ENCODE data around the gene C1QBP.
"Not testable (repeated sequence)": the region's sequence is repeated elsewhere in the genome, so short reads cannot be mapped to it uniquely, and the experiment has no call there.

C1QBP gene

GRCh38 chr17:5438716-5439445, at the start of gene C1QBP:
Gene C1QBP, minus strand, starts transcription at chr17:5439155. Its CDS starts 82 bp downstream, at chr17:5439073.
- DNase-seq (ENCODE audit: low read depth in 2 of 2, low spot score in 1 of 2), result peak; percentile 79 to 87

GRCh38 chr17:5488752-5489151, 49.8 kb upstream of the C1QBP start:
- no peak for DNase-seq (ENCODE audit: low read depth in 2 of 2, low spot score in 1 of 2)

DNA sequence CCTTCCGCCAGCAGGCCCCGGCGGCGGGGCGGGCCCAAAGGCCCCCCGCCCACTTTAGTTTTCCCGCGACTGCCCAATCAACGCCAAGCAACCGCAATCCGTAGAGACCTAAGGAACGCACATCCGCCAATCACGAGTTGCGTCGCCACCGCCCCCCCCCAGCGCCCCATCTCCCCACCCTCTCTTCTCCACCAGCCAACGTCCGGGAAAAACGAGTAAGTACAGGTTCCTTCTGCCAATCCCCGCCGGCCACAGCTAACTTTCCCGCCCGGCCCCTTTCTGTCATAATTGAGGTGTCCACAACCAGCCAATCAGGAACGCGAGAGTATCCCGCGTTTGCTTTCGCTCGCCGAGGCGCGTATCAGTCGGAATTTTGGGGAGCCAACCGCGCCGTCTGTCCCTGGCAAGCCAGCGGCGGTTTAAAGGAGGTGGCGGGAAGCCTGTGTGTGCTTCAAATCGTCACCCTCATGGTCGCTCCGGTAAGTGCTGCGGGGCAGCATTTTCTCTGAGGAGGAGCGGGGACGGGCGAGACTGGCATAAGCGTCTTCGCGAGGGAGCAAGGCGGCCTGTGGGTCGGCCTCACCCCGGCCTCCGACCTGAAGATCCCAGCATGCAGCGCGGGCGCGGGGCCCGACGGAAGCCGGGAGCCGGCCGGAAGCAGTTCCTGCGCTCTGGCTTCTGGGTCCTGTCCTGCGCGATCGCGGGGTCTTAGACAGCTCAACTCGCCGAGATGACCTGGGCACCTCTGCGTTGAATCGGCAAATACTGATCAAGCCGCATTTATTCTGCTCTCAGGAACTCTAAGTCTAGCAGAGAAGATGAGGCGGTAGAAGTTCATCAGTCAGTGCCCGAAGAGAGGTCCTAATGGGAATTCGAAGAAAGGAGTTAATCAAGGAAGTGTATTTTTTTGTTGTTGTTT, 47.5 kb upstream of the C1QBP start, which contains the start of gene MIS12:
Gene MIS12 (plus strand): TSS at position 361 of the 919 bp plus-strand sequence. CDS start 2,297 bp downstream, outside the sequence.
- peak; percentile 95 to 96 for DNase-seq (ENCODE audit: low read depth in 2 of 2, low spot score in 1 of 2)

DNA sequence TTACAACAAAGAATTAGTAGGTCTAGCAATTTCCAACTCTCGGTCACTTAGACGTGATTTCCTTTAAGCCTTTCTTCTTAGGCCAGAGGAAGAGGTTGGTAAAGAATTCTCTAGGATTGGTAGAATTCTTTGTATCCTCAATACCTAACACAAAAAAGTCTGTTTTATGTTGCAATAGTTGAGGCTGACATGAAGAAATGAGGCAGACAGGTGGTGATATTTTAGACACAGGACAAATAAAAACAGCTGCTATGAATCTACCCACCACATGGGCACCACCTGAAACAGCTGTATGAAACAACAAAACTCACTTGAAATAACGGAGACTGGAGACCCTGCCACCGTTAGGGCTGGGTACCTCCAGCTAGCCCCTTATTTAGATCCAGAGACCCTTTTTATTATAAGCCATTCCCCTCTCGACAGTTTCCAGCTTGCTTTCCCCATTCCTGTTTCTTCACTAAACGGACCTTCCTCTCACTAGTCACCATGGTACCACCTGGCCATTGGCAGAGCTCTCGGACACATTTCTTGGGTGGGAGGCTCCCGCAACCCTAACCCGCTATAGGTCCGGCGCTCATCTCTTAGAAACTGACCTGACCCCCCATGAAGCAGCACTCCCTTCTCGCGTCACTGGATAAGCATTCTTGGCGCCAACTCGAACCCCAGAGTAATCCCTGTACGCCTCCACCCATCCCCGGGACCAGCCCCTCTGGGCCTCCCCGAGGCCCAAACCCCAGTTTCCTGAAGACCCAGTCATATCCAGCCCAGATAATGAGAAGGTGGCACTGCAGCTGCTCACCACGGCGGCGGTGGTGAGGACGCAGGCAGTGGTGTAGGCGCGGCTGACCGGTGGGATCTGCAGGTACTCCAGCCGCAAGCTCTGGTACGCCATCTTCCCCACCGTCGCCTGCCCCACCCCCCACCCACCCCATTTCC, 46.6 kb upstream of the C1QBP start, which contains the start of gene DERL2:
Gene DERL2 (minus strand): TSS at position 909 of the 936 bp plus-strand sequence. CDS start 17 bp downstream, at position 892.
- no peak for DNase-seq (ENCODE audit: low read depth in 2 of 2, low spot score in 1 of 2)

DNA sequence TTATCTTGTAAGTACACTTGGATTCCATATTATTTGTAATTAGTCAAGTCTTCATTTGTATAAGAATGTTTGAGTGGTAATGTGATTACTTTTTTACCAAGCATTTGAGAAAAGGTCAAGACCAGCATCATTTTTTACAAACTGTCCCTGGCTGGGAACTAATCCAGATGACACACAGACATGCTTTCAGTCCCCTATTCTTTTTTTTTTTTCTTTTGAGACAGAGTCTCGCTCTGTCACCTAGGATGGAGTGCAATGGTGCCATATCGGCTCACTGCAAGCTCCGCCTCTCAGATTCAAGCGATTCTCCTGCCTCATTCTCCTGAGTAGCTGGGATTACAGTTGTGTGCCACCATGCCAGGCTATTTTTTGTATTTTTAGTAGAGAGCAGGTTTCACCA, 42.5 kb upstream of the C1QBP start:
- DNase-seq (ENCODE audit: low read depth in 2 of 2, low spot score in 1 of 2), result no peak

DNA sequence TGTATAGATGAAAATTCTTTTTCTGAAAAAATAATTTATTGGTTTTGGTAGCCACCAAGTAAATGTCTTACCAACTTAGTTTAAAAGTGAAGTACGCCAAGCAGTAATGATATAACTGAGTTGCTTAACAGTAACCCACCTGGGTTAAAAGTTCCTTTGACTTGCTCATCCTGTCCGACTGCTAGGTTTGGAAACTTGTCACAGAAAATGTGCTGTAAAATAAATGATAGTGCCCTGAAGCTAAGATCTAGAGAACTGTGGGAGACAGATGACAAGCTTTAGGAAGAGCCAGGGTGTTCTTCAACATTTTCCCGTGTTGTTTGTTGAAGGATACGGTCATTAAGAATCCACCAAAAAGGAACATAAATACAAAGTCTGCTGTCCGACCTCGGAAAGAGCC, 42.0 kb upstream of the C1QBP start:
- no peak for DNase-seq (ENCODE audit: low read depth in 2 of 2, low spot score in 1 of 2)

DNA sequence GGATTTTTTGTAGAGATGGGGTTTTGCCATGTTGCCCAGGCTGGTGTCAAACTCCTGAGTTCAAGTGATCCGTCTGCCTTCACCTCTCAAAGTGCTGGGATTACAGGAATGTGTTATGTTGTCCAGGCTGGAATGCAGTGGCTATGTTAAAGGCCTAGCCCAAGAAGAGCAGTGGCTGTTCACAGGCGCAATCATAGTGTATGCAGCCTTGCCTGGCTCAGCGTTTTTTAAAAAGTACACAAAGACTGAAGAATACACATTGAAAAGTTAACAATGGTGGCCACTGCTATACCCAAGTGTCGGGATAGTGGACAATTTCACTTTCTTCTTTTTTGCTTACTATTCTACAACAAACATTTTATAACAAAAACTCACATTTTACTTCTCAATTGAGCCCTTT, 40.0 kb upstream of the C1QBP start:
- no peak for DNase-seq (ENCODE audit: low read depth in 2 of 2, low spot score in 1 of 2)

- no peak for DNase-seq (ENCODE audit: low read depth in 2 of 2, low spot score in 1 of 2)
Observed at GRCh38 chr17:5473906-5474305, 35.0 kb upstream of the C1QBP start.

- no peak for DNase-seq (ENCODE audit: low read depth in 2 of 2, low spot score in 1 of 2)
Observed at GRCh38 chr17:5472511-5472910, 33.6 kb upstream of the C1QBP start.

DNA sequence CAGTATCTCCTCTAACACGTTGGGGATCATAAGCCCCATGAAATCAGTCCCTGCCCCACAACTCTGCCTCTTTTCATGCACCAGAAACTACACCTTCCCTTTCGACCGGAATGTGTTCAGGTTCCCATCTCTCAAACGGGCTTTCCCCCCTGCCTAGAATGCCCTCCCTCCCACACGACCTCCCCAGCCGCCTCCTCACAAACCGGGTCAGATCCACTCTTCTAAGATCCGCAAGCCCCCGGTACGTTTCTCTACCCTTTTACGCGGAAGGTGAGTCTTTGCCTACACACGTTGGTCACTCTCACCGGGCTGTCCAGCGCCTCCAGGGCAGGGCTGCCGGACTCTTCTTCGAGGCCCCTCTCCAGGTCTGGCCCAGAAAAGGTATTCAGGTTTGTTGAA, 29.1 kb upstream of the C1QBP start:
- DNase-seq (ENCODE audit: low read depth in 2 of 2, low spot score in 1 of 2), result no peak

- no peak for DNase-seq (ENCODE audit: low read depth in 2 of 2, low spot score in 1 of 2)
Observed at GRCh38 chr17:5467416-5467815, 28.5 kb upstream of the C1QBP start.

DNA sequence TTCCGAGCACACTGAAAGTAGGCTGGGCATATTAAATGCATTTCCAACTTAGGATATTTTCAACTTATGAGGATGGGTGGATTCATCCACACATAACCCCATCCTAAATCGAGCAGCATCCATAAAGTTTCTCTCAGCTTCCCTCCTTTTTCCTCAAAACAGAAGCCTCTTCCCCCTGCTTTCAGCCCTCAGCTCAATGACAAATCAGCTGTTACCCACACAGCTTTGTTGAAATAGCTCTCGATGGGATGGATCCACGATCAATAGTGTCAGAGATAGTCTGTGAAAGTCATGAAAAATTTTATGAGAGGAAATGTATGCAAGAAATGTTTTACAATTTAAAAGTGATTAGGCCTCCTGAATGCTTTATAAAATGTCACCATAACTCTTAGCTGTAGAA, 27.3 kb upstream of the C1QBP start:
- no peak for DNase-seq (ENCODE audit: low read depth in 2 of 2, low spot score in 1 of 2)

DNA sequence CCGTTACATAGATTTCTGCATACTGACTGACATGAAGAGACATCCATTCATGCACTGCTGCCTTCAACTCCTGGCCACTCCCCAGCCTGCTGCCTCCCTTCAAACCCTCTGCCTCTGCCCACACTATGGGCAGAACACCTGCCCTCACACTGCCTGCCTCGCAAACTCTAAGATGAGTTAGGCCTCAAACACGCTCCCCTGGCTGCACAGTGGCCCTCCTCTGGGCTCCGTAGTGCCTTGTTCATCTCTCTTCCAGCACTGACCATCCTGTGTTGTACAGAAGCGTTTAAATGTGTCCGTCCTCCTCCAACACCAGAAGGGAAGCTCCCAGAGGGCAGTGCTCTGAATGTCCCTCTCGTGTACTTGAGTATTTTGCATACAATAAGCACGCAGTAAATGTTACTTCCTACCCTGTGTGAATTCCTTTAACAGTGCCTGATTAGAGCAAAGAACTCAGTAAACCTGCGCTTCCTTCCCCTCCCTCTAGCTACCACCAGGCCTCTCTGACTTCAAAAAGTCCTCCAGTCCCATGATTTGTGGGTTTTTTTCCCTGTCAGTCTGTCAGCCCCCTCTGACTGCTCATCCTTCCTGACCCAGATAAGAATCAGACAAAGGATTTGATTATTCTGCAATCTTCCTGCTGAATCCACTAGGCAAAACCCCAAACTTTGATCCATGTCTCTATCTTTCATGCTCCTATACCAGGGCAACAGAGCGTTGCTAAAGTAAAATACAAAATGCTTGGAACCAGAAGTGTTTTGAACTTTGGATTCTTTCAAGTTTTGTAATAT, 26.0 kb upstream of the C1QBP start:
- DNase-seq (ENCODE audit: low read depth in 2 of 2, low spot score in 1 of 2), result no peak

DNA sequence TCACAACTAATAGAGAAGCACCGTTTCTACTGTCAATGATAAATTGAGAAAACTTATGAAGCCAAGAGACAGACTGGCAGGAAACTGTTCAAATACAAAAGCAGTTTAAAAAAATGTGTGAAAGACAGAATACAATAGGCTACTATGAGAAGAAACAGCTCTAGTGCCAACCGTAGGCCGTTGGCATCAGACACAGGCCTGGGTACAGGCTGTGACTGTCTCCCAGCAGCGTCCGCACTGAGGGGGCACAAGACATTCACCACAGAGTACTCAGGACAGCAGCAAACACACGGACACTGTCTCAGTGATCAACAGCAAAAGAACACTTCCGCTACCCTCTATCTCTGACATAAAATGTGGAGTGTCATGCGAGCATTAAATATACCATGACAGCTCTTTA, 7.8 kb upstream of the C1QBP start:
- no peak for DNase-seq (ENCODE audit: low read depth in 2 of 2, low spot score in 1 of 2)

GRCh38 chr17:5444209-5444608, 5.3 kb upstream of the C1QBP start:
- no peak for DNase-seq (ENCODE audit: low read depth in 2 of 2, low spot score in 1 of 2)

GRCh38 chr17:5443728-5444127, 4.8 kb upstream of the C1QBP start:
- no peak for DNase-seq (ENCODE audit: low read depth in 2 of 2, low spot score in 1 of 2)

DNA sequence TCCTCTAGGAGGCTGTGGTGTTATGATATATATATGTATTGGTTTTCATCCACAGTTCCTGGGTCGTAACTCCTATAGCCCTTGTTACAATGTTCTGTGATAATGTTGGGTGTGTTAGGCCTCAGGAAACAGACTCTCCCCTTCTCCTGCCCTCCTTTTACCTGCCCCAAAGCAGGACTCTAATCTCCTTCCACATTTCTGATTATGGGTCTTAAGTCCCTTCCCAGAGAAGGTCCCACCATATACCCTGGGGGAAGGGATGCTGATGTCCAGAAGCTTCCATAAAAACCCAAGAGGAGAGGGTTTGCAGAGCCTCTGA, 450 bp upstream of the C1QBP start:
- DNase-seq (ENCODE audit: low read depth in 2 of 2, low spot score in 1 of 2), result no peak

- DNase-seq (ENCODE audit: low read depth in 2 of 2, low spot score in 1 of 2), result no peak
Observed at GRCh38 chr17:5437721-5438317, 1.1 kb downstream of the C1QBP start.

GRCh38 chr17:5435781-5436315, 3.1 kb downstream of the C1QBP start:
- not testable (repeated sequence) for DNase-seq (ENCODE audit: low read depth in 2 of 2, low spot score in 1 of 2)

GRCh38 chr17:5434984-5435383, 4.0 kb downstream of the C1QBP start:
- no peak for DNase-seq (ENCODE audit: low read depth in 2 of 2, low spot score in 1 of 2)

Measured in stimulated activated CD8-positive, alpha-beta memory T cell treated with anti-CD3 and anti-CD28 coated beads, Interleukin-4, amount 100 ng/mL, for 1 hour (primary cell).